ENCODE measurements around the gene SLC1A7.
A peak's percentile ranks its signal among the peaks of the same experiment; 100 is the strongest.

SLC1A7 gene

DNA sequence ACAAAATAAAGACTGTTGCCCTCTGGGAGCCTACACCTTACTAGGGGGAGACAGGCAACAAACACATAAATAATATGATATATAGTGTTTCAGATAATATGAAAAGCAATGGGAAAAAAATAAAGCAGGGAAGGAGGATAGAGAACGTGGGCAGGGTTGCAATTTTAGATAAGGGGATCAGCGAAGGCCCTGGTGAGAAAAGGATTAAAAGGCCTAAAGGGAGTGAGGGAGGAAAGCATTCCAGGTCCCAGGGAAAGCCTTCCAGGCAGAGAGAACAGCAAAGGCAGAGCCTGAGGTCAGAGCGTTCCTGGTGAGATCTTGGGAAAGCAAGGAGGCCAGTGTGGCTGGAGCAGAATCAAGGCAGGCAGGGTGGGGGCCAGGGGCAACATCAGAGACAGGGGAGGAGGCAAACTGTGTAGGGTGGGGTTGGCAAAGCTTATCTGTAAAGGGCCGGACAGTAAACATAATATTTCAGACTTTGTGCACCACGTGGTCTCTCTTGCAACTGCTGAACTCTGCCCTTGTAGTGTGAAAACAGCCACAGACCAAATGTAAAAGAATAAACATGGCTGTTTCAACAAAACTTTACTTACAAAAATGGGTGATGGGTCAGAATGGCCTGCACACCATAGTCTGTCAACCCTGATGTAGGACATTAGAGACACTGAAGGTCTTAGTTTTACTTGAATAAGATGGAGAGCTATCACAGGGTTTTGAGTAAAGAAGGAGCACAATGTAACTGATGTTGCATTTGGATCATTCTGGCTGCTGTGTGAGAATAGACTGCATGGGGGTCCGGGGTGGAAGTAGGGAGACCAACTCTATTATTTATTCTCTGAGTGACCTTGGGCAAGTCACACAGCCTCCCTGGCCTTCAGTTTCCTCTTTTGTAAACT is 40.9 kb upstream of the SLC1A7 start:
- TF ChIP-seq, protein P1, sequence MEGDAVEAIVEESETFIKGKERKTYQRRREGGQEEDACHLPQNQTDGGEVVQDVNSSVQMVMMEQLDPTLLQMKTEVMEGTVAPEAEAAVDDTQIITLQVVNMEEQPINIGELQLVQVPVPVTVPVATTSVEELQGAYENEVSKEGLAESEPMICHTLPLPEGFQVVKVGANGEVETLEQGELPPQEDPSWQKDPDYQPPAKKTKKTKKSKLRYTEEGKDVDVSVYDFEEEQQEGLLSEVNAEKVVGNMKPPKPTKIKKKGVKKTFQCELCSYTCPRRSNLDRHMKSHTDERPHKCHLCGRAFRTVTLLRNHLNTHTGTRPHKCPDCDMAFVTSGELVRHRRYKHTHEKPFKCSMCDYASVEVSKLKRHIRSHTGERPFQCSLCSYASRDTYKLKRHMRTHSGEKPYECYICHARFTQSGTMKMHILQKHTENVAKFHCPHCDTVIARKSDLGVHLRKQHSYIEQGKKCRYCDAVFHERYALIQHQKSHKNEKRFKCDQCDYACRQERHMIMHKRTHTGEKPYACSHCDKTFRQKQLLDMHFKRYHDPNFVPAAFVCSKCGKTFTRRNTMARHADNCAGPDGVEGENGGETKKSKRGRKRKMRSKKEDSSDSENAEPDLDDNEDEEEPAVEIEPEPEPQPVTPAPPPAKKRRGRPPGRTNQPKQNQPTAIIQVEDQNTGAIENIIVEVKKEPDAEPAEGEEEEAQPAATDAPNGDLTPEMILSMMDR (IDR thresholded peaks at IDR 0.05) = no peak
- Histone ChIP-seq H3K27ac (peak overlapping the region in 1 of 2 donors; percentile 69), H3K4me3 (no peak overlapping the region)
- DNase-seq (ENCODE audit: low spot score) = peak; percentile 71

DNA sequence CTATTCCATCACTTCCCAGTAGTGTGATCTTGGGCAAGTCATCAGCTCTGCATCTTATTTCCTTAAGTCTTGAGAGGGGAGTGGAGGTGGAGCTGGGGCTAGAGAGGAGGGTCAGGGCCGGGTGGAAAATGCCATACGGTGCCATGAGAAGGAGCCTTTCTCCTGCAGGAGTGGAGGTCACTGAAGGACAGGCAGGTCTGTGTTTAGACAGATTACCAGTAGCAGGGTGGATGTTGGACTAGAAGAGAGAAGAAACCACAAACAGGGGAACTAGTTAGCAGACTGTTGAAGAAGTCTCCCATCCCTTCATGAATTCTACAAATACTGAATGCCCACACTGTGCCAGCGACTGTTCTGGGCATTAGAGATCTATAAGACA is 40.3 kb upstream of the SLC1A7 start:
- Histone ChIP-seq H3K27ac (peak overlapping the region in 1 of 2 donors; percentile 69), H3K4me3 (no peak overlapping the region)
- TF ChIP-seq, protein P1 (IDR thresholded peaks at IDR 0.05) = no peak
- peak; percentile 40 for DNase-seq (ENCODE audit: low spot score)

DNA sequence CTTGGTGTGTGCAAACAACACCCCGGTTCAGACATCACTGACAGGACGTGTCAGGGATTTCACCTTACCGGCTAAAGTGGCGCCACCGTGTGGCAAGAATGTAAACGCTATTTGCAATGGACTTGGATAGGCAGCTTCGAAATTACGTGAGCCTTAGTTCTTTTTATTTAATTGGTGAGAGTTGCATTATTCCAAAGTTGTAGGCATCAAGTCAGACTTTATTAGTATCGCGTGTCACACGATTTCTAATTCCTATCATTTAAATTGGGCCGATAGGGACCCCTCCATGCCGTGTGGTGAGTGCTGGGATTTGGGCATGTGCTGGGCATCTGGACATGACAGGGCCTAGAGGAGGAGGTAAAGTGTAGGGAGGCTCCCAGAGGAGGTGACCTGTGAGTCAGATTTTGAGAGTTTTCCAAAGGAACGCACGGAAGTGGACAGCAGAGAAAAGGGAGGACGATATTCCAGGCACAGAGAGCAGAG is 39.7 kb upstream of the SLC1A7 start:
- no peak overlapping the region for H3K4me3 ChIP-seq
- H3K27ac ChIP-seq = peak overlapping the region in 1 of 2 donors; percentile 69
- TF ChIP-seq, protein P1 (IDR thresholded peaks at IDR 0.05) = peak; percentile 72
- no peak for DNase-seq (ENCODE audit: low spot score)

DNA sequence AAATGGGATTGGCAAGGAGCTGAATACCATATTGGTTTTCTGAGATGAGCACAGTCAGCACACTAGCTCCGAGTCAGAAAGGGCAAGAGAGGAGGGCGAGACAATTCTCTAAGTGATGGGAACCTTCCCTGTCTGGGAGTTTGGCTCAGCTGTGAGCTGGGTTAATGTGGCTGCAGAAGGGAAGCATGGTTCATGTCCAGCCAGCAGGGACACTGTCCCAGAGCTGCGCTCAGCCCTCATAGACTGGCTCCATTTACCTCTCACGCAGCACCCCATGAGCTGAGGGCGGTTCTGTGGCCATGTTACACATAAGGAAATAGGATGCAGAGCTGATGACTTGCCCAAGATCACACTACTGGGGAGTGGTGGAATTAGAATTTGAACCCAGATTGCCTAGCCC is 38.5 kb upstream of the SLC1A7 start:
- no peak overlapping the region for H3K4me3 ChIP-seq
- DNase-seq (ENCODE audit: low spot score) = no peak
- TF ChIP-seq, protein P1 (IDR thresholded peaks at IDR 0.05) = no peak
- H3K27ac ChIP-seq = no peak overlapping the region

DNA sequence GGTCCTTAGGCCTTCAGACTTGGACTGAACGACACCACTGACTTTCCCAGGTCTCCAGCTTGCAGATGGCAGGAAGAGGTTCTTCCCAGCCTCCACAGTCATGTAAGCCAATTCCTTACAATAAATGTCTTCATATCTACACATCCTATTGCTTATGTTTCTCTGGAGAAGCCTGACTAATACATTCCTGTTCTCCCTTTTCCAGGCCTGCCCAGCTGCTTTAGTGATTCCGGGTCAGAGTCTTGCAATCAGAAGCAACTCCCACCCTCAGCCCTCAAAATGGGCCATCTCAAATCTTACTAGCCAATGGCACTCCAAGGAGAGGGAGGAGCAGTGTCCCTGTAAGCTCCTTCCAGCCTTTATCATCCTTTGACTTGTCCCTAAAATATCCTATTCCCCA is 37.8 kb upstream of the SLC1A7 start:
- Histone ChIP-seq H3K27ac (no peak overlapping the region), H3K4me3 (no peak overlapping the region)
- DNase-seq (ENCODE audit: low spot score) = no peak
- TF ChIP-seq, protein P1 (IDR thresholded peaks at IDR 0.05) = no peak

DNA sequence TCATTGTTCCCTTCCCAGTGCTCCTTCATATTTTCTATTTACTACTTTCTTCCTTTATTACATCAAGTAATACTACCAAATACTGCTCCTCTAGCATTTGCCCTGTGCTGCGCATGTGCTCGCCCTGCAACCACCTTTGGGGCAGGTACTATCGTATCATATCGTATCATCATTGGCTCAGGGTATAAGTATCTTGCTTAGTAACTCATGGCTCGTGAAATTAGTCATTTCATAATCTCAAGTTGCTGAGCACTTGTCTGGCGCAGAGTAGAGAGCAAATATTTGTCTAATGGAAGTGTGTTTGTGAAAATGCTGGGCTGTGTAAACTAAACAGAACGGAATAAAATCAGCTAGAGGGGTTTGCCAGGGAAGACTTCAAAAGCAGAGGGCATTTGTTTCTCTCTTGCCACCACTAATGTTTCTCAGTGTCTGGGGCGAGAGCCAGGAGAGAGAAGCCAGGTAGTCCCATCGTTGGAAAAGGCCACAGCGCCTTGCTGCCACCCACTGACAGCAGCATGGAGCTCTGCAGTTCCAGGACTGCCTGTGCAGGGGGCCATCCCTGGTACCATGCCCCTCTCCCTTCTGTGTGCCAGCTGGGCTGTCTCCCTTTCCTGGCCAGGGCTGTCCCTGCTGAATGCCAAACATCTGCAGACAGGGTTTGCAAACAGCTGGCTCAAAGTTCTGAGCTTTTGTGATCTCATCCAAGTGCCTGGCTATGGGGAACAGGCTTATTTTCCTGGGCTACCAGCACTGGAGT is 34.2 kb upstream of the SLC1A7 start:
- TF ChIP-seq, protein P1 (IDR thresholded peaks at IDR 0.05) = no peak
- no peak overlapping the region for H3K4me3 ChIP-seq
- peak overlapping the region; percentile 16 to 39 for H3K27ac ChIP-seq
- no peak for DNase-seq (ENCODE audit: low spot score)
